HEK293 (cell line): ENCODE measurements around the gene NDUFC2.

Experiments used
- CTCF ChIA-PET: fragments of 350-600 bp; formaldehyde crosslinking; extraction: SDS; loops from one replicate; lab custom pipeline; 2021; ENCODE audit warnings: antibody characterized with exemption; lab: Yijun Ruan, JAX
- POLR2A ChIA-PET: fragments of 300-600 bp; formaldehyde crosslinking; extraction: SDS; loops from one replicate; lab custom pipeline; 2020; ENCODE audit warnings: antibody characterized with exemption, inconsistent platforms; lab: Yijun Ruan, JAX
- H3K27ac ChIP-seq: fragments of 200-500 bp; sonication (Bioruptor generic); 2 replicates; pipeline ENCODE4 v1.5.1; 2014; ENCODE audit warnings: low read depth, low read length, control low read depth, inconsistent platforms; ENCODE audit errors: extremely low read depth
- H3K36me3 ChIP-seq, 2 experiments: fragments of 200-500 bp in 1 of 2; sonication (Bioruptor generic) in 1 of 2; 1 replicate in 1 of 2; 2 replicates in 1 of 2; pipeline ENCODE4 v1.5.1; 2014 to 2017; ENCODE audit warnings: inconsistent platforms in 2 of 2, low read length in 2 of 2; ENCODE audit not compliant: control insufficient read depth in 2 of 2, insufficient read depth in 1 of 2
- H3K4me1 ChIP-seq: fragments of 200-500 bp; sonication (Bioruptor generic); 2 replicates; pipeline ENCODE4 v1.5.1; 2014; ENCODE audit warnings: mild to moderate bottlenecking, low read length, inconsistent platforms; ENCODE audit not compliant: control insufficient read depth, insufficient read depth
- H3K4me3 ChIP-seq: 2 replicates; pipeline ENCODE4 v1.5.1; 2011; ENCODE audit warnings: low read depth, mild to moderate bottlenecking, control low read depth, low read length, moderate library complexity
- H3K9me3 ChIP-seq: fragments of 200-500 bp; sonication (Bioruptor generic); 2 replicates; pipeline ENCODE4 v1.5.1; 2014; ENCODE audit warnings: low read depth, low read length, inconsistent platforms; ENCODE audit not compliant: control insufficient read depth, insufficient read depth
- ATF2 ChIP-seq: fragments of 450-650 bp; formaldehyde crosslinking; IDR thresholded peaks from 2 replicates; pipeline ENCODE4 v1.5.1; 2016; ENCODE audit warnings: missing biosample characterization, missing genetic modification characterization, low read depth
- GFI1B ChIP-seq: fragments of 450-650 bp; formaldehyde crosslinking; IDR thresholded peaks from 2 replicates; pipeline ENCODE4 v1.5.1; 2016; ENCODE audit warnings: missing biosample characterization, missing genetic modification characterization
- HOXD13 ChIP-seq: sonication (generic); formaldehyde crosslinking; IDR thresholded peaks from 2 replicates; pipeline ENCODE4 v1.8.0; 2022; ENCODE audit warnings: missing genetic modification reagents, borderline replicate concordance
- KLF7 ChIP-seq: fragments of 450-650 bp; formaldehyde crosslinking; IDR thresholded peaks from 2 replicates; pipeline ENCODE4 v1.5.1; 2016; ENCODE audit warnings: missing biosample characterization, missing genetic modification characterization, borderline replicate concordance
- PRDM1 ChIP-seq: fragments of 450-650 bp; formaldehyde crosslinking; IDR thresholded peaks from 2 replicates; pipeline ENCODE4; 2016; ENCODE audit warnings: missing biosample characterization, missing genetic modification characterization
- ZNF148 ChIP-seq: fragments of 450-650 bp; formaldehyde crosslinking; IDR thresholded peaks from 2 replicates; pipeline ENCODE4 v1.5.0; 2017; ENCODE audit warnings: missing biosample characterization, missing genetic modification characterization, borderline replicate concordance
- ZNF19 ChIP-seq: fragments of 450-650 bp; formaldehyde crosslinking; IDR thresholded peaks from 2 replicates; pipeline ENCODE4; 2016; ENCODE audit warnings: missing biosample characterization, missing genetic modification characterization, low read depth
- ZNF23 ChIP-seq: fragments of 450-650 bp; formaldehyde crosslinking; IDR thresholded peaks from 2 replicates; pipeline ENCODE4 v1.5.1; 2016; ENCODE audit warnings: missing biosample characterization, missing genetic modification characterization, borderline replicate concordance
- ZNF239 ChIP-seq: fragments of 450-650 bp; formaldehyde crosslinking; IDR thresholded peaks from 2 replicates; pipeline ENCODE4 v1.5.1; 2016; ENCODE audit warnings: missing biosample characterization, missing genetic modification characterization
- ZNF324 ChIP-seq: fragments of 450-650 bp; formaldehyde crosslinking; IDR thresholded peaks from 2 replicates; pipeline ENCODE4 v1.5.1; 2016; ENCODE audit warnings: missing biosample characterization, missing genetic modification characterization
- ZNF366 ChIP-seq: fragments of 450-650 bp; formaldehyde crosslinking; conservative IDR thresholded peaks from 2 replicates; pipeline ENCODE4 v1.5.1; 2016; ENCODE audit warnings: missing biosample characterization, missing genetic modification characterization
- ZNF423 ChIP-seq: fragments of 450-650 bp; formaldehyde crosslinking; IDR thresholded peaks from 2 replicates; pipeline ENCODE4 v1.5.1; 2016; ENCODE audit warnings: missing biosample characterization, missing genetic modification characterization
- ZNF521 ChIP-seq: fragments of 450-650 bp; formaldehyde crosslinking; IDR thresholded peaks from 2 replicates; pipeline ENCODE4 v1.5.1; 2017; ENCODE audit warnings: missing biosample characterization, mild to moderate bottlenecking, missing genetic modification characterization
- ZNF530 ChIP-seq: fragments of 450-650 bp; formaldehyde crosslinking; IDR thresholded peaks from 2 replicates; pipeline ENCODE4 v1.5.1; 2016; ENCODE audit warnings: low read depth, missing biosample characterization, missing genetic modification characterization
- ZNF555 ChIP-seq: fragments of 450-650 bp; formaldehyde crosslinking; conservative IDR thresholded peaks from 2 replicates; pipeline ENCODE4 v1.5.1; 2017; ENCODE audit warnings: missing biosample characterization, mild to moderate bottlenecking, missing genetic modification characterization, inconsistent platforms
- ZNF571 ChIP-seq: fragments of 450-650 bp; formaldehyde crosslinking; IDR thresholded peaks from 2 replicates; pipeline ENCODE4 v1.5.0; 2017; ENCODE audit warnings: missing biosample characterization, missing genetic modification characterization
- ZNF639 ChIP-seq: fragments of 450-650 bp; formaldehyde crosslinking; IDR thresholded peaks from 2 replicates; pipeline ENCODE4 v1.5.1; 2016; ENCODE audit warnings: missing biosample characterization, missing genetic modification characterization
- ZNF768 ChIP-seq: fragments of 450-650 bp; formaldehyde crosslinking; IDR thresholded peaks from 2 replicates; pipeline ENCODE4 v1.5.1; 2018; ENCODE audit warnings: missing biosample characterization, mild to moderate bottlenecking, missing genetic modification characterization

NDUFC2 gene

GRCh38 chr11:78039919-78040671 is 39.6 kb downstream of the NDUFC2 start (continued):
- peak; percentile 93 for TF ChIP-seq PRDM1

- no peaks in the 10 kb centered on the region for H3K4me1 ChIP-seq
- no peak overlapping the region for H3K27ac ChIP-seq
- H3K4me3 ChIP-seq = no peak overlapping the region
- H3K9me3 ChIP-seq = no peaks in the 10 kb centered on the region
- TF ChIP-seq HOXD13 (CRISPR knock-in tag) (no peak), ZNF639 (tag by site-specific recombination) (no peak), ZNF324 (no peak), ZNF555 (tag by site-specific recombination) (no peak), ZNF23 (tag by site-specific recombination) (no peak), ZNF768 (no peak), KLF7 (tag by site-specific recombination) (no peak), ZNF423 (tag by site-specific recombination) (no peak), GFI1B (no peak), ZNF19 (tag by site-specific recombination) (no peak), ZNF571 (tag by site-specific recombination) (no peak), ZNF148 (tag by site-specific recombination) (no peak), ATF2 (tag by site-specific recombination) (no peak), ZNF521 (tag by site-specific recombination) (no peak), ZNF366 (tag by site-specific recombination) (no peak), ZNF530 (tag by site-specific recombination) (no peak), ZNF239 (tag by site-specific recombination) (no peak)
- CTCF ChIA-PET = interaction anchor here (0.6 to 1.5 kb wide), 5 partner anchors 14 to 453 kb away, joined by 5 to 6 read pairs (median 5); partner anchors contain the start of gene INTS4
- POLR2A ChIA-PET = interaction anchor here (0.6 to 3.3 kb wide), 6 partner anchors 9 to 260 kb away, joined by 3 to 15 read pairs (median 4); partner anchors contain the start of genes ALG8, INTS4 and NDUFC2
- no peaks in the 10 kb centered on the region for H3K36me3 ChIP-seq
Observed at GRCh38 chr11:78039391-78039918, 40.2 kb downstream of the NDUFC2 start.
